Endothelial cell of umbilical vein (primary cell): ENCODE data around the gene WNT11. TPM values are rescaled to one million over a fixed set of nuclear protein-coding genes. Genes with fewer than 3 reads are reported as not detected.

ENCODE experiments used
- BruUV-seq: library from RNA; stranded (reverse); fragments of 400-500 nt; replicated peaks from 2 replicates; lab custom pipeline; 2021; lab: Mats Ljungman, UMichigan
- CTCF ChIA-PET: fragments of 300-600, 350-600 bp; sonication (Branson Sonifier 250); formaldehyde crosslinking; loops from one replicate; lab custom pipeline; 2021; ENCODE audit warnings: antibody characterized with exemption, inconsistent platforms; lab: Charles Lee
- POLR2A ChIA-PET: fragments of 300-600, 350-600 bp; sonication (Branson Sonifier 250); formaldehyde crosslinking; loops from one replicate; lab custom pipeline; 2021; ENCODE audit warnings: antibody characterized with exemption, inconsistent platforms; lab: Charles Lee
- DNase-seq: peaks from one replicate; pipeline ENCODE4 v3.0.0-alpha.2; 2011; ENCODE audit warnings: low read depth, low spot score
- FAIRE-seq: peaks from 2 replicates; lab custom pipeline; 2011; peaks lifted over from hg19 to GRCh38; lab: Jason Lieb, UNC
- H2AFZ ChIP-seq: 2 replicates; pipeline ENCODE4 v1.6.0; 2012; ENCODE audit warnings: low read depth, low read length, control low read depth, inconsistent platforms
- H3K27ac ChIP-seq: 2 replicates; pipeline ENCODE4 v1.5.1; 2011; ENCODE audit warnings: low read depth, mild to moderate bottlenecking, control low read depth, low read length, moderate library complexity; ENCODE audit not compliant: insufficient read depth
- H3K27me3 ChIP-seq, 2 experiments: 2 replicates each; pipeline versions ENCODE4 v1.6.0 to v1.6.1; 2011; ENCODE audit warnings: low read length in 2 of 2, mixed read lengths in 1 of 2; ENCODE audit not compliant: control insufficient read depth in 2 of 2, insufficient read depth in 2 of 2
- H3K36me3 ChIP-seq, 2 experiments: 2 replicates in 1 of 2; 3 replicates in 1 of 2; pipeline ENCODE4 v1.5.1; 2011; ENCODE audit warnings: low read length in 2 of 2, mild to moderate bottlenecking in 1 of 2, moderate library complexity in 1 of 2; ENCODE audit not compliant: control insufficient read depth in 2 of 2, insufficient read depth in 2 of 2; ENCODE audit errors: extremely low read depth in 1 of 2
- H3K4me1 ChIP-seq: 3 replicates; pipeline ENCODE4 v1.5.1; 2011; ENCODE audit warnings: mild to moderate bottlenecking, low read length; ENCODE audit not compliant: control insufficient read depth, insufficient read depth; ENCODE audit errors: extremely low read depth
- H3K4me2 ChIP-seq: 2 replicates; pipeline ENCODE4 v1.6.1; 2011; ENCODE audit warnings: low read length, control low read depth, mixed read lengths; ENCODE audit not compliant: insufficient read depth
- H3K4me3 ChIP-seq, 3 experiments: fragments of 200-600 bp in 1 of 3; sonication (generic), shearing (Covaris generic) in 1 of 3; replicated peaks in 1 of 3; 2 replicates each; pipeline ENCODE4 v1.5.1; 2011 to 2016; ENCODE audit warnings: control low read depth in 3 of 3, low read length in 3 of 3, mild to moderate bottlenecking in 2 of 3, inconsistent platforms in 1 of 3, low read depth in 1 of 3, moderate library complexity in 1 of 3; ENCODE audit not compliant: insufficient read depth in 1 of 3
- H3K79me2 ChIP-seq: 2 replicates; pipeline ENCODE4 v1.6.0; 2012; ENCODE audit warnings: low read length, inconsistent platforms; ENCODE audit not compliant: control insufficient read depth, insufficient read depth
- H3K9ac ChIP-seq: replicated peaks from 2 replicates; pipeline ENCODE3; 2011; ENCODE audit warnings: low read length, control low read depth; ENCODE audit not compliant: insufficient read depth; ENCODE audit errors: extremely low read depth
- H3K9me1 ChIP-seq: replicated peaks from 3 replicates; pipeline ENCODE4 v1.6.0; 2011; ENCODE audit warnings: mild to moderate bottlenecking, low read length; ENCODE audit not compliant: control insufficient read depth, insufficient read depth; ENCODE audit errors: extremely low read depth
- H3K9me3 ChIP-seq: replicated peaks from 2 replicates; pipeline ENCODE4 v1.5.1; 2012; ENCODE audit warnings: low read length, inconsistent platforms; ENCODE audit not compliant: control insufficient read depth, insufficient read depth
- H4K20me1 ChIP-seq: replicated peaks from 2 replicates; pipeline ENCODE3; 2011; ENCODE audit warnings: mild to moderate bottlenecking, low read length; ENCODE audit not compliant: control insufficient read depth, insufficient read depth; ENCODE audit errors: extremely low read depth
- EZH2 ChIP-seq: IDR thresholded peaks from 2 replicates; pipeline ENCODE4 v1.6.1; 2012; ENCODE audit warnings: borderline replicate concordance, low read depth, mild to moderate bottlenecking, moderate library complexity, low read length, inconsistent platforms; ENCODE audit not compliant: severe bottlenecking
- FOS ChIP-seq: IDR thresholded peaks from 2 replicates; pipeline ENCODE4 v1.6.1; 2011; ENCODE audit warnings: mild to moderate bottlenecking, low read length, moderate library complexity, borderline replicate concordance; ENCODE audit not compliant: insufficient read depth
- GATA2 ChIP-seq: IDR thresholded peaks from 2 replicates; pipeline ENCODE4 v1.7.0; 2011; ENCODE audit warnings: low read depth, mild to moderate bottlenecking, moderate library complexity, mixed read lengths, low read length; ENCODE audit not compliant: insufficient read length, insufficient read depth
- JUN ChIP-seq: IDR thresholded peaks from 2 replicates; pipeline ENCODE4 v1.6.1; 2011; ENCODE audit warnings: borderline replicate concordance, low read depth; ENCODE audit not compliant: insufficient read length, insufficient read depth
- MYC ChIP-seq: IDR thresholded peaks from one replicate; pipeline ENCODE4 v1.6.1; 2011; ENCODE audit warnings: mild to moderate bottlenecking, low read depth, low read length
- POLR2A ChIP-seq: IDR thresholded peaks from 2 replicates; pipeline ENCODE4 v1.6.1; 2012; ENCODE audit warnings: low read depth, mild to moderate bottlenecking, control low read depth, low read length
- POLR2AphosphoS5 ChIP-seq: IDR thresholded peaks from 2 replicates; pipeline ENCODE4 v1.6.1; 2012; ENCODE audit warnings: low read depth, mild to moderate bottlenecking, control low read depth, low read length, moderate library complexity; ENCODE audit not compliant: insufficient read depth
- dilution Hi-C: fragments of 300-500 bp; cut with MboI; formaldehyde crosslinking; loops from one replicate; pipeline ENCODE4 v1.15.0; 2019; ENCODE audit warnings: low sequenced_read_pairs; ENCODE audit not compliant: extremely low pct_ligation_motif_present
- intact Hi-C: fragments of 100-400 bp; cut with micrococcal nuclease; formaldehyde crosslinking; loops from one replicate; pipeline ENCODE4 v1.10.0; 2022
- polyA plus RNA-seq, 4 experiments: library from polyadenylated mRNA; depleted of rRNA in 3 of 4; stranded (reverse) in 3 of 4; unstranded in 1 of 4; fragments of >200 nt; gene quantifications; 2 replicates each; pipeline versions ENCODE4 v1.2.1 to v1.2.3, GENCODE V29; 2011 to 2012; ENCODE audit warnings: missing spikeins in 1 of 4
- total RNA-seq: library from RNA; stranded (reverse); gene quantifications from 2 replicates; pipeline ENCODE4 v1.2.3, GENCODE V29; 2021
- TF ChIP-seq, protein P1 (sequence below), 2 donors: IDR thresholded peaks; 1 replicate in 1 of 2; 2 replicates in 1 of 2; pipeline ENCODE4 v1.5.1; 2011; ENCODE audit warnings: low read length in 2 of 2, mild to moderate bottlenecking in 2 of 2, moderate library complexity in 2 of 2, control low read depth in 1 of 2, inconsistent platforms in 1 of 2, low read depth in 1 of 2; ENCODE audit not compliant: insufficient read depth in 1 of 2; ENCODE audit errors: extremely low read depth in 1 of 2
- TF ChIP-seq, protein P2 (sequence below): IDR thresholded peaks from 2 replicates; pipeline ENCODE4 v1.6.1; 2011; ENCODE audit not compliant: insufficient read depth, insufficient read length

WNT11 gene
- total and polyA plus RNA-seq, 2 donors (not counting 3 experiments of a cell fraction or from before 2014, with no cell fraction given): not detected

DNA sequence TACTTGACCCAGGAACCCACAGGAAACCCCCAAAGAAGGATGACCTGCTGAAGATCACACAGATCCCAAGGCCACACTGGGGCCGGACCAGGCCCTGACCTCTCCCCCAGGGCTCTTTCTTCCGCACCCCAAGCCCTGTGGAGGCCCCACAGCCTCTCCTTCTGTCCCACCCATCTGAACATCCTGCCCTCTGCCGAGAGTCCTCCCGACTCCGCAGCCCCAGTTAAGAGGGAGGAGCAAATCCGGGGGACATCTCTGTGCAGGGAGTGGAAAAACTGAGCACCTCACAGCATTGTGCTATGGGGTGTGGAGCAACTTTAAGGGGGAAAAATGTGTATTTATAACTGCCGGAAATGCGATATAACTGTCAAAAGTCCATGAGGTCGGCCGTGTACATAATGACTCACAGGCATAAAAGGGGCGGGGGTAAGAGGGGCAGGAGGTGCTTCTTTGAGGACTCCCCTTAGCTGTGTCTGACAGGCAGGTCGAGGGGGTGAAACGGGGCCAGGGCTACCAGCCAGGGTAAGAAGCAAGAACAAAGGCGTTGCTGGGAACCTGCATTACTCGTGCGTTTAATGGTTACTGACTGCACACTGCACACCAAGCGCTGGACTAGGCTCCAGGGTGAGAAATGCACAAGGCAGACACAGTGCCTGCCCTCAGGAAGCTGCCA is 57.2 kb downstream of the WNT11 start:
- H3K9me3 ChIP-seq: no peaks in the 10 kb centered on the region
- no peaks in the 10 kb centered on the region for H4K20me1 ChIP-seq
- dilution Hi-C loops (no loop called here), intact Hi-C loops (no loop called here)
- TF ChIP-seq, protein P1, sequence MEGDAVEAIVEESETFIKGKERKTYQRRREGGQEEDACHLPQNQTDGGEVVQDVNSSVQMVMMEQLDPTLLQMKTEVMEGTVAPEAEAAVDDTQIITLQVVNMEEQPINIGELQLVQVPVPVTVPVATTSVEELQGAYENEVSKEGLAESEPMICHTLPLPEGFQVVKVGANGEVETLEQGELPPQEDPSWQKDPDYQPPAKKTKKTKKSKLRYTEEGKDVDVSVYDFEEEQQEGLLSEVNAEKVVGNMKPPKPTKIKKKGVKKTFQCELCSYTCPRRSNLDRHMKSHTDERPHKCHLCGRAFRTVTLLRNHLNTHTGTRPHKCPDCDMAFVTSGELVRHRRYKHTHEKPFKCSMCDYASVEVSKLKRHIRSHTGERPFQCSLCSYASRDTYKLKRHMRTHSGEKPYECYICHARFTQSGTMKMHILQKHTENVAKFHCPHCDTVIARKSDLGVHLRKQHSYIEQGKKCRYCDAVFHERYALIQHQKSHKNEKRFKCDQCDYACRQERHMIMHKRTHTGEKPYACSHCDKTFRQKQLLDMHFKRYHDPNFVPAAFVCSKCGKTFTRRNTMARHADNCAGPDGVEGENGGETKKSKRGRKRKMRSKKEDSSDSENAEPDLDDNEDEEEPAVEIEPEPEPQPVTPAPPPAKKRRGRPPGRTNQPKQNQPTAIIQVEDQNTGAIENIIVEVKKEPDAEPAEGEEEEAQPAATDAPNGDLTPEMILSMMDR (IDR thresholded peaks at IDR 0.05; ENCODE audit: extremely low read depth in 1 of 2, insufficient read depth in 1 of 2, low read depth in 1 of 2, low read length in 2 of 2): no peak
- TF ChIP-seq, protein P2, sequence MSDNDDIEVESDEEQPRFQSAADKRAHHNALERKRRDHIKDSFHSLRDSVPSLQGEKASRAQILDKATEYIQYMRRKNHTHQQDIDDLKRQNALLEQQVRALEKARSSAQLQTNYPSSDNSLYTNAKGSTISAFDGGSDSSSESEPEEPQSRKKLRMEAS: no peak
- no peak for TF ChIP-seq JUN
- no peak for TF ChIP-seq POLR2A
- TF ChIP-seq EZH2: no peak
- TF ChIP-seq MYC: no peak
- TF ChIP-seq GATA2: no peak
- no peak for TF ChIP-seq FOS
- TF ChIP-seq POLR2AphosphoS5: no peak
- H2AFZ ChIP-seq: no peak overlapping the region
- no peak overlapping the region for H3K4me3 ChIP-seq
- no peaks in the 10 kb centered on the region for H3K36me3 ChIP-seq
- CTCF ChIA-PET: interaction anchor here (1.4 to 1.8 kb wide), 2 partner anchors 251 to 255 kb away, joined by 3 to 17 read pairs; no protein-coding TSS in a partner anchor
- POLR2A ChIA-PET: no interaction called here
- H3K79me2 ChIP-seq: no peaks in the 10 kb centered on the region
- DNase-seq (no peak), FAIRE-seq (no peak)
- H3K27ac ChIP-seq: no peak overlapping the region
- BruUV-seq: no TSS peak
- no peak overlapping the region for H3K4me2 ChIP-seq
- H3K9ac ChIP-seq: no peak overlapping the region
- H3K9me1 ChIP-seq: no peaks in the 10 kb centered on the region
- H3K27me3 ChIP-seq: no peaks in the 10 kb centered on the region
- no peaks in the 10 kb centered on the region for H3K4me1 ChIP-seq
